ENCODE data around the gene FBXO4.

Gene FBXO4

GRCh38 chr5:41985945-41986695 lies 61.0 kb downstream of the FBXO4 start:
- no peak overlapping the region for H3K4me3 ChIP-seq (ENCODE audit: low read depth in 1 of 2, low read length in 2 of 2)
- no peaks in the 10 kb centered on the region for H3K9me3 ChIP-seq (ENCODE audit: low read length)
- H3K4me1 ChIP-seq (ENCODE audit: insufficient read depth, low read length), result no peaks in the 10 kb centered on the region
- H3K36me3 ChIP-seq (ENCODE audit: insufficient read depth, low read length), result no peaks in the 10 kb centered on the region
- no peak overlapping the region for H3K27ac ChIP-seq (ENCODE audit: low read depth, low read length)
- H3K27me3 ChIP-seq (ENCODE audit: control insufficient read depth in 1 of 2, insufficient read depth in 2 of 2, low read length in 2 of 2), result no peaks in the 10 kb centered on the region
- no peak overlapping the region for H3K9ac ChIP-seq (ENCODE audit: low read length)

Data from muscle layer of colon (tissue), 2 donors.